ENCODE measurements around the gene SLC13A4. TPM values are rescaled to one million over a fixed set of nuclear protein-coding genes. Genes with fewer than 3 reads are reported as not detected.
A peak's percentile ranks its signal among the peaks of the same experiment; 100 is the strongest.

Gene SLC13A4
- total and polyA plus RNA-seq, 2 of the 13 experiments (the other 11 are each of a cell fraction or from before 2014, with no cell fraction given), result 0.04 TPM; not detected in 1

GRCh38 chr7:135744938-135745702 lies 17.1 kb upstream of the SLC13A4 start:
- Histone ChIP-seq H3K36me3 (replicated peaks in 1 of 2; ENCODE audit: control insufficient read depth in 1 of 2, insufficient read depth in 2 of 2, low read length in 2 of 2) (no peaks in the 10 kb centered on the region), H3K4me1 (ENCODE audit: insufficient read depth, low read length) (no peaks in the 10 kb centered on the region), H3K9ac (ENCODE audit: insufficient read depth, low read depth, low read length) (no peak overlapping the region), H3K4me3 (replicated peaks in 1 of 3; ENCODE audit: insufficient read depth in 1 of 3, low read depth in 2 of 3, low read length in 3 of 3) (no peak overlapping the region), H2AFZ (ENCODE audit: low read length) (no peak overlapping the region), H4K20me1 (ENCODE audit: insufficient read depth, low read length) (no peaks in the 10 kb centered on the region), H3K4me2 (ENCODE audit: low read depth, low read length) (no peak overlapping the region), H3K9me3 (ENCODE audit: low read length) (no peaks in the 10 kb centered on the region), H3K27me3 (ENCODE audit: control insufficient read depth in 1 of 2, insufficient read depth in 2 of 2, low read length in 2 of 2) (peaks cover 1 to 29% of the 10 kb centered on the region in 2 experiments; a peak in 3 of 5 replicates), H3K79me2 (ENCODE audit: insufficient read depth, low read length) (no peaks in the 10 kb centered on the region), H3K27ac (ENCODE audit: extremely low read length, insufficient read depth, low read length) (no peak overlapping the region)
- 14% methylated on average over 8 of the region's 8 CpGs for WGBS (ENCODE audit: low lambda C conversion rate)
- in situ Hi-C loops (cut with HindIII; ENCODE audit: extremely low pct_ligation_motif_present, low pct_unique_long_range_greater_than_20kb), result no loop called here
- ChIA-PET CTCF (ENCODE audit: low intra/inter-chr PET ratio, low total read pairs) (no interaction called here), POLR2A (no interaction called here)
- TF ChIP-seq FOXO1 (CRISPR knock-in tag; IDR thresholded peaks at IDR 0.05) (no peak), JUN (CRISPR knock-in tag; IDR thresholded peaks at IDR 0.05) (no peak), TAF15 (IDR thresholded peaks at IDR 0.05; ENCODE audit: low read depth, low read length, poor library complexity, severe bottlenecking) (no peak), CEBPB (IDR thresholded peaks at IDR 0.05; ENCODE audit: borderline replicate concordance, low read depth, low read length) (peak; percentile 1; the same call in 1 of the 2 replicates)
- DNase-seq (ENCODE audit: low spot score) (no peak), FAIRE-seq (no peak), ATAC-seq (no peak)
- intact Hi-C loops (cut with micrococcal nuclease; ENCODE audit: unreplicated experiment), result no loop called here
- BruUV-seq (replicated peaks), result no TSS peak

DNA sequence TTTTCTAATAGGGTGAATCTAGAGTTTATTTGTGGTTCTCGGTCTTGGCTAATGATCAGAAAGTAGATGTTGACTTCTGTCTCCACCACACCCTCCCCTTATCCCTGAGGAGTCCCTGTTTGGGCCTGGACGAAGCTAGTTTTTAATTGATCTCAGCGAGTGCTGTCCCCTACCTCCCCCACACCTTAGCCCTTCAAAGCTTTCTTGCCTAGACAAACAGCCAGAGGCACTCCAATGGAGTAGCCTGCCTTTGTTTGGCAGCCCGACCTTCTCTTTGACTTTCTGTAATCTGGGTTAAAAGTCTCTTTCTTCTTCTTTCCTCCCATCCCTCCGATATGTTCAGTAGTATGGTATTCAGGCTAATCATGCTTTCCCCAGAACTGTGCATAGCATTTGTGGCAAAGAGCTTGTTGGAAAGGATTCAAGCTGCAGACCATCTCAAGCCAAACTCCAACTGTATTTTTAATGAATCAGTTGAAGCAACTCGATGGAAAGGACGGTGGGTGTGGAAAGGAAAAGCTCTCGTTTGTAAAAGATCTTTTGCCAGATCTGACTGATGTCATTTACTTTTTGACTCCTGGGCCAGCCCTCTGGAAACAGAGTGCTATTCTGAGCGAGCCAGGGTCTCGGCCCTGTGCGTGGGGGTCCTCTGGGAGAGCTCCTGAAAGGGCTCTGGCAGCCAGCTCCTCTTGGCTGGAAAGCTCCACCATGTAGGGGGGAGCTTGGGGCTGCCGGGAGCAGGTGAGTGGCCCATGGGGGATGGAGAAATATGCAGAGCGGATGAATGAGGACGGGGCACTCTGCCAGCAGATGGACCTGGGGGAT lies 16.1 kb upstream of the SLC13A4 start:
- intact Hi-C loops (cut with micrococcal nuclease; ENCODE audit: unreplicated experiment) (no loop called here), in situ Hi-C loops (cut with HindIII; ENCODE audit: extremely low pct_ligation_motif_present, low pct_unique_long_range_greater_than_20kb) (no loop called here)
- no peaks in the 10 kb centered on the region for H3K9me3 ChIP-seq (ENCODE audit: low read length)
- H2AFZ ChIP-seq (ENCODE audit: low read length), result no peak overlapping the region
- no peak overlapping the region for H3K9ac ChIP-seq (ENCODE audit: insufficient read depth, low read depth, low read length)
- ChIA-PET POLR2A (no interaction called here), CTCF (ENCODE audit: low intra/inter-chr PET ratio, low total read pairs) (no interaction called here)
- ATAC-seq (no peak), FAIRE-seq (no peak), DNase-seq (ENCODE audit: low spot score) (no peak)
- H3K27ac ChIP-seq (ENCODE audit: extremely low read length, insufficient read depth, low read length), result no peak overlapping the region
- H4K20me1 ChIP-seq (ENCODE audit: insufficient read depth, low read length), result no peaks in the 10 kb centered on the region
- TF ChIP-seq TARDBP (CRISPR knock-in tag; IDR thresholded peaks at IDR 0.05), result no peak
- no peaks in the 10 kb centered on the region for H3K36me3 ChIP-seq (replicated peaks in 1 of 2; ENCODE audit: control insufficient read depth in 1 of 2, insufficient read depth in 2 of 2, low read length in 2 of 2)
- H3K4me1 ChIP-seq (ENCODE audit: insufficient read depth, low read length), result no peaks in the 10 kb centered on the region
- no peaks in the 10 kb centered on the region for H3K79me2 ChIP-seq (ENCODE audit: insufficient read depth, low read length)
- H3K4me2 ChIP-seq (ENCODE audit: low read depth, low read length), result no peak overlapping the region
- no peak overlapping the region for H3K4me3 ChIP-seq (replicated peaks in 1 of 3; ENCODE audit: insufficient read depth in 1 of 3, low read depth in 2 of 3, low read length in 3 of 3)
- BruUV-seq (replicated peaks), result no TSS peak
- peaks cover 1 to 28% of the 10 kb centered on the region in 2 experiments; a peak in 3 of 5 replicates for H3K27me3 ChIP-seq (ENCODE audit: control insufficient read depth in 1 of 2, insufficient read depth in 2 of 2, low read length in 2 of 2)
- WGBS (ENCODE audit: low lambda C conversion rate), result 4% methylated on average over 14 of the region's 14 CpGs

Data from HepG2 (cell line).